Skin of body (tissue), 2 donors: ENCODE measurements around the gene TPCN1. TPM values are rescaled to one million over a fixed set of nuclear protein-coding genes. Genes with fewer than 3 reads are reported as not detected.
"Not testable (repeated sequence)": the region's sequence is repeated elsewhere in the genome, so short reads cannot be mapped to it uniquely, and the experiment has no call there.

Experiments
- DNase-seq: peaks from one replicate; lab custom pipeline; 2025; lab: John Stamatoyannopoulos, UW
- total RNA-seq: library from RNA; depleted of rRNA; stranded (reverse); fragments of >200 nt; gene quantifications from one replicate; pipeline ENCODE4 v1.2.3, GENCODE V29; 2014

The TPCN1 gene
- total RNA-seq, 1 donor from 2014 or later, result 19.0 TPM

DNA sequence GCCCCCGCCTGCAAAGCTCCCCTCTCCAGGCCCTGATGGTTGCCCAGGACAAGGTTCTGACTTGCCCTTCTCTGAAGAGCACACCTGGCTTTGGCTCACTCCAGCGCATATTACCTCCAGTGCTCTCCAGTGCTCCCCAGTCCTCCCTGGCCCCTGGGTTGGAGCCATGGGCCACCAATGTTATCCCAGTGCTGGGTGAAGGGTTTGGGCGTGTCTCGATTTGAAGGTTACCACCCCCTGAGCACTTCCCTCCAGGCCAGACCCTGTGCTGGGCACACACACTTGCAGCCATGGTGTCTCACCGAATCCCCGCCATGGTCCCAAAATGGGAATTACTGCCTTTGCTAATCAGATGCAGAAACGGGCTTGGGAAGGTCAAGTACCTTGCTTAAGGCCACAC lies 24.7 kb upstream of the TPCN1 start:
- DNase-seq, result no peak

DNA sequence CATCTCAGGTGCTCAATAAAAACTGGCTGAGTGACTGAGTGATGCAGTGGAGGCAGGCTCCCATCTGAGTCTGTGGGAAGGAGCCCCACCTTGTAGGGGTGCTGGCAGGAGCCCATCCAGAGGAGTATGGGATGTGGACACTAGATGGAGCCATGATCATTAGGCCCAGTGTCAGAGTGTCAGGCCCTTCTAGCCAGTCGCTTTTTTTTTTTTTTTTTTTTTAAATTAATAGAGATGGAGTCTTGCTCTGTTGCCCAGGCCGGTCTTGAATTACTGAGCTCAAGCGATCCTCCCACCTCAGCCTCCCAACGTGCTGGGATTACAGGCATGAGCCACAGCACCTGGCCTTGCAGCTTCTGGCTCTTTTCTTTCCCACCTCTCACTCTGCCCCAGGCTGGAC lies 24.3 kb upstream of the TPCN1 start:
- peak; percentile 59 for DNase-seq

DNA sequence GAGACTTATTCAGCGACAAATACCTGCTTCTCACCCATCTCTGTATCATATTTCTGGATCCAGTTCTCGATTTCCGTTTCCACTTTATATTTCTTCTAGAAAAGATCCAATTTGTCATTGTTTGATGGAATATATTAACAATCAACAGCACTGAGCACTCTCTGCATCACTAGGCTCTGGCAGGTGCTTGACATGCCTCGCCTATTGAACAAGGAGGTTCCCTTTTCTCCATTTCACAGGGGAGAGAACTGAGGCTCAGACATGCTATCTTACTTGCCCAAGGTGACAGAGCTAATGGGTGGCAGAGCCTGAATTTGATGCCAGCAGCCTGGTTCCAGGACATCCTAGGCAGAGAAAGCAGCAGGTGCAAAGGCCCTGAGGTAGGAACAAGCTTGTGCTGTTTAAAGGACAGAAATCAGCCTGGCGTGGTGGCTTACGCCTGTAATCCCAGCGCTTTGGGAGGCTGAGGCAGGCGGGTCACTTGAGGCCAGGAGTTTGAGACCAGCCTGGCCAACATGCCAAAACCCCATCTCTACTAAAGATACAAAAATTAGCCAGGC lies 23.7 kb upstream of the TPCN1 start:
- no peak for DNase-seq

DNA sequence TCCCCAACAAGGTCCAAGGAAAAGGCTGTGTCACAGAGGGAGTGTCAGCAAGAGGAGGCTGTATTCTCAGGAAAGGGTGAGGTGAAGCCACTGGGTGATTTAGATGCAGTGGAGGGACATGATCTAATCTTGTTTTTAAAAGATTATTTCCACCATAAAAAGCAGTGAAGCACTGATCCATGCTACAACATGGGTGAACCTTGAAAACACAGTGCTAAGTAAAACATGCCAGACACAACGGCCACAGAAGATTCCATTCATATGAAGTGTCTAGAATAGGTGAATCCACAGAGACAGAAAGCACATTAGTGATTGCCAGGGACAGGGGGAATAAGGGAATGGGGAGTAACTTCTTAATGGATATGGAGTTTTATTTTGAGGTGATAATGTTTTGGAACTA lies 23.0 kb upstream of the TPCN1 start:
- no peak for DNase-seq

DNA sequence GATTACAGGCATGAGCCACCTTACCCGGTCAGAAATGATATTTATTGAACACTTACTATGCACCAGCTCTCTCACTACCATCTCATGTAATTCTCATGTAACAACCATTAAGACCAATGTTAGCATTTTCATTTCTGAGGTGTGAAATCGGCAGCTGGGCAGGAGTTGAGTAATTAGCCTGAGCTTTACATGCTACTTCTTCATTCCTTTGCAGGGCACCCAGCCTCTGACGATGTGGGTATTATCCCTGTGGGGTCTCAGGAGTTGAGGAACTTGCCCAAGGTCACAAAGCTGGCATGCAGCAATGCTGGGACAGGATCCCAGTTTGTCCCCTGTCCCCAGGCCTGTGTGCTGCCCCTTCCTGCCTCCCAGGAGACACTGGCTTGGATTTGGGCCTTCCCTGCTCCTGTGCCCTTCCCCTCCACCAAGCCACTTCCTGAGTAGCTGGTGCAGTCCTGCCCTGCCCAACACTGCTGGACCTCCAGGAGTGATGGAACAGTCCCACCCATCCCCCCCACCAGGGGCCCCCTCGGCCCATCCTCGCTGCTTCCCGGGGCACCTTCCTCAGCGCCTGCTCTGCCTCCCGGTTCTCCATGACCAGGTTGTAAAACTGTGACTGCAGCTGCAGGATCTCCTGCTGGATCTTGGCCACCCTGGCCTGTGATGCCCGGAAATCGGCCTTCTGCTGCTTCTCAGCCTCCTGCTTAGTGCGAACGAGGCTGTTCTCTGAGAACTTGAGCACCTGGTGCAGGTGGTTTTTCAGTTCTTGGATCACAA lies 21.1 kb upstream of the TPCN1 start:
- no peak for DNase-seq

DNA sequence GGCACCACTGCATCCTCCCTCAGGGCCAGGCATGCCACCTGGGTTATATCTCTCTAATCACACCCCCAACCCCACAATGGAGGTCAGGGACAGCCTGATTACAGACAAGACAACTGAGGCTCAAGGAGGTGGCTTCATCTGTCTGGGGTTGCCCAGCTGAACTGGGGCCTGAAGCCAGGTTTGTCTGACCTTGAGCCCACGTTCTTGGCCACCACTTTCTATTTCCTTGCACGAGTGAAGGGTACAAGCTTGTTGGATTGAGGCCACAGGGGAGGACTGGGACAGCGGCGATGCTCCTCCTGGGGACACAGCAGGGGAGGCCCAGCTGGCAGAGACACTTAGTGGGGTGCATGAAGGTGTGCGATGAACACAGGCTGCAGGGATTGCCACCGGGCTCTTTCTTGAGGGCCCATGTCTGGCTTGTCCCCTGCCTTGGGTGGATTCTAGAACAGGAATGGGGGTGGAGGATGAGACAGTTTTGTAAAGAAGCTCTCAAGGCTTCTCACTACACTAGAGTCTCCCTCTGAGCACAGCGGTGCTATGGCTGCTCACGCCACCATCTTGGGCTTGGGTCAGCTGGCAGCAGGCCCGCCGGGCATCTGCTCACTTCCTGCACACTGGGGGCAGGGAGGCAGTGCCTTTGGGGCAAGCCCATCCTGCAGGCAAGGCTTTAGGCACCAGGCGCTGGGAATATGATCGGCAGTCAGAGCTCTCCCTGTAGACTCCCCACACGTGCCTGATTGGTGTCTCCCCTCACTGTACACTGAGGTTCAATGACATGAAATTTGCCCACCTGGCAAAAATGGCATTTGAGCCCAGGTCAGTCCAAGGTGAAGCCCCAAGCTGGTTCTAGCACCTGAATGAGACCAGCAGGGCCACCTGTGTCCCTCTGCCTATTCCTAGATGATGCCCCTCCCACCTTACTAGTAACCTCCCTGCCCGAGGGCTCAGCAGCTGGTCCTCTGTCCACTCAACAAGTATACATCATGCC lies 19.8 kb upstream of the TPCN1 start:
- DNase-seq, result no peak

DNA sequence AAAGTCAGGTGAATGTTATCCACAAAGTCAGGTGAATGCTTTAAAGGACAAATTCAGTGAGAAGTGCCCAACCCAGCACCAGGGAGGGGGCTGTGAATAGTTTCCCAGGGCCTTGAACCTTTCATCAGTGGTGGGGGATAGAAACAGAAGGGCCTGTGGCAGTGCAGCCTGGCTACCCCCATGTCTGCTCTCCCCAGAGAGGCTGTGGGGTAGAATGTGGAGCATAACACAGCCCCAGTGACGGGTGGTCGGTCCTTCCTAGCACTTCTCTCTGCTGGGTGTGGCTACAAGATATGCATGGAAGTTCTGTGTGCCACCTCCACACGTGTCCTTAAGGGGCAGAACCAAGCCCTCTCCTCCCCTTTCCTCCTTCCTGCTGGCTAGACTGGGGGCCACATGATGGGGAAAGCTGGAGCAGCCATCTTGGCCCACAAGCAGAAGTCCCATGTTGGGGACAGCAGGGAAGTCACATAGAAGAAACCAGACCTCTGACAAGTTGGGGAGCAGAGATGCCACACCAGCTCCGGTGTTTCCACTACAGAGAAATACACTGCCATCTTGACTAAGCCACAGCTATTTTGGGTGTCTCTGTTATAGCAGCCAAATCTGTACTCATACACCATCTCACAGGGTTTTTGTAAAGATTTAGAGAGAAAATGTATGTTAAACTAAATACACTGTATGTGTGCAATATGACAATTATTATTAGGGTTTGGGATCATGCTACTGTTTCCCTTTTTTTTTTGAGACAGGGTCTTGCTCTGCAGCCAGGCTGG lies 18.8 kb upstream of the TPCN1 start:
- no peak for DNase-seq

DNA sequence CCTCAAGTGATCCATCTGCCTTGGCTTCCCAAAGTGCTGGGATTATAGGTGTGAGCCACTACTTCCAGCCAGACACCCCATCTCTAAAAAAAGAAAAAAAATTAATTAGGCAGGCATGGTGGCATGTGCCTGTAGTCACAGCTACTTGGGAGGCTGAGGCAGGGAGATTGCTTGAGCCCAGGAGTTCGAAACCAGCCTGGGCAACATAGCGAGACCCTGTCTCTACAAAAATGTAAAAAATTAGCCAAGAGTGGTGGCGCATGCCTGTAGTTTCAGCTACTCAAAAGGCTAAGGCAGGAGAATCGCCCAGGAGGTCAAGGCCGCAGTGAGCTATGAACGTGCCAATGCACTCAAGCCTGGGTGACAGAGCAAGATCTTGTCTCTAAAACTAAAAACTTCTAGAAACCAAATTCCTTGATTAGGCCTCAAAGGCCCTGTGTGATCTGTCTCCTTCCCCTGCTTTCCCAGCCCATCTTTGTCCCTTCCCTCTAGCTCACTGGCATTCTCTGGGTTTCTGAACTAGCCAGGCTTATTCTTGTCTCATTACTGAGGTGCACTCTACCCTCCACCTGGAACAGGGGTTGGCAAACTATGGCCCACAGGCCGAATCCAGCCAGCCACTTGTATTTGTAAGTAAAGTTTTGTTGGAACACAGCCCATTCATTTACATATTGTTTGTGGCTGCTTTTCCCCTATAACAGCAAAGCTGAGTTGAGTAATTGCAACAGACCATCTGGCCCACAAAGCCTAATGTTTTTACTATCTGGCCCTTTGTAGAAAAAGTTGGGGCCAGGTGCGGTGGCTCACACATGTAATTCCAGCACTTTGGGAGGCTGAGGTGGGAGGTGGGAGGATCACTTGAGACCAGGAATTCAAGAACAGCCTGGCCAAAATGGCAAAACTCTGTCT lies 17.2 kb upstream of the TPCN1 start:
- no peak for DNase-seq

DNA sequence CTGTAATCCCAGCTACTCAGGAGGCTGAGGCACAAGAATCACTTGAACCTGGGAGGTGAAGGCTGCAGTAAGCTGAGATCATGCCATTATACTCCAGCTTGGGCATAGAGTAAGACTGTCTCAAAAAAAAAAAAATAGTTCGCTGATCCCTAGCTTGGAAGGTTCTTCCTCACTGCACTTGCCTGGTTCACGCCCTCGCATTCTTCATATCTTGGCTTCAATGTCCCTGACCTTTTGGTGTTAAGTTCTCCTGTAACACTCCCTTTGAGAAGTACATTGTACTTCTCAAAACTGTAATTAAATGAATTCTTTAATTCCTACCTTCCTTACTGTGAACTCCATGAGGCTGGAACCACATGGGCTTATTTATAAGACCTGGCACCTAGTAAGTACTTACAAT lies 16.5 kb upstream of the TPCN1 start:
- no peak for DNase-seq

DNA sequence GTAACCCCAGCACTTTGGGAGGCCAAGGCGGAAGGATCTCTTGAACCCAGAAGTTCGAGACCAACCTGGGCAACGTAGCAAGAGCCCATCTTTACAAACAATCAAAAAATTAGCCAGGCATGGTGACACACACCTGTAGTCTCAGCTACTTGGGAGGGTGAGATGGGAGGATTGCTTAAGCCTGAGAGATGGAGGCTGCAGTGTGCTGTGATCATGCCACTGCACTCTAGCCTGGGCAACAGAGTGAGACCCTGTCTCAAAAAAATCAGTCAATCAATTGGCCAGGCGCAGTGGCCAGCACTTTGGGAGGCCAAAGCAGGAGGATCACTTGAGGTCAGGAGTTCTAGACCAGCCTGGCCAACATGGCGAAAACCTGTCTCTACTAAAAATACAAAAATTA lies 14.5 kb upstream of the TPCN1 start:
- DNase-seq, result not testable (repeated sequence)

DNA sequence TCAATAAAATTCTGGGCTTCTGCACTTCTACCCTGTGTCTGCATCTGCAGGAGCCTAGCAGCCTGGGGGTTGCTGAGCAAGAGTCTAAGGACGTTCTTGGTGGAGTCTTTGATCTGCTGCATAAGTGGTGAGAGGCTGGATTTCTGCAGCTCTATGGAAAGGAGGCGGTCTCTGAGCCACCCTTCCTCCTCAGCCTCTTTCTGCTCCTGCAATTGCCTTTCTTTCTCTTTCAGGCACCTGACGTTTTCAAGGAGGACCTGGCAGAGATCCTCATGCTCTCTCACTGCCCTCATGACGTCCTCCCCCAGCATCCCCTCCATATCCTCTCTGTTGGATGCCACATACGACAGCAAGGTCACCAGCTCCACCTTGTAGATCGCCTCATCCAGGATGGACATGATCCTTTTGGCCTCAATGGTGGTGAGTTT lies 13.6 kb upstream of the TPCN1 start:
- DNase-seq, result no peak

DNA sequence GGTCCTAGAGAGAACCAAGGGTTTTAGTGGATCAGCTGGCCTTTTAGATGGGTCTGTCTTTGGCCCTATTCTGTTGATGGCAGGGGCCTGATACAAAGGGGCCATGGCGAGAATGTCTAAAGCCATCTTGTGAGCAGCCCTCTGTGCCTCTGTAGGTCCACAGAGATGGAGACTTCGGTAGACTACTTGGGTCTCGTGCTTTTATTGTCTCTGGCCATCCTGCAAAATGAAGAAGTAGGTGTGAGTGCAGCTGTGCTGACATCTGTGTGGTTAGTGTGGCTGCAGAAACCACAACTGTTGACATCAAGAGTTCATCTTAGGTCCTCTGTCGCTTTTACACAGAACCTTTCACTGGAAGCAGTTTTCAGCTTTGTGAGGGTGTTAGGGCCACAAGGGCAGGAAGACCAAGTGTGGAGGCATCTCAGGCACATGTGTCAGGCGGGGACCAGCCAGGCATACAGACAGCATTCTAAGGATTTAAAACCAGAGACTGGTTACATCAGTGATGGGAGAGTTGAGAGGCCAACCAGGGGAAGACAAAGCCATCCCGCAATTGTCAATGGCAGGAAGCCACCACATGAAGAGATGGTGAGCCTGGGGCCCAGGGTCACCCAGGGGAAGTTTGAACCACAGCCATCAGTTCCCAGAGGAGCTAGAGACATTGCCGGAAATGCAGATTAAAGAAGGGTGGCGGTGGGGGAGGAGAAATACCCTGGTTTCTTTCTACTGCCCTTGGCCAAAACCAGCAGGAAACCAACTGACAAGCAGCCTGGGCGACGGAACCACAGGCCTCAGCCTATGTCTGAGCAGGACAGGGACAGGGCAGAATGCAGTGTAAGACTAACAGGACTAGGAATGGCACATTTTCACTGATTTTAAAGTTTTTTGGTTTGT lies 13.0 kb upstream of the TPCN1 start:
- DNase-seq, result no peak

DNA sequence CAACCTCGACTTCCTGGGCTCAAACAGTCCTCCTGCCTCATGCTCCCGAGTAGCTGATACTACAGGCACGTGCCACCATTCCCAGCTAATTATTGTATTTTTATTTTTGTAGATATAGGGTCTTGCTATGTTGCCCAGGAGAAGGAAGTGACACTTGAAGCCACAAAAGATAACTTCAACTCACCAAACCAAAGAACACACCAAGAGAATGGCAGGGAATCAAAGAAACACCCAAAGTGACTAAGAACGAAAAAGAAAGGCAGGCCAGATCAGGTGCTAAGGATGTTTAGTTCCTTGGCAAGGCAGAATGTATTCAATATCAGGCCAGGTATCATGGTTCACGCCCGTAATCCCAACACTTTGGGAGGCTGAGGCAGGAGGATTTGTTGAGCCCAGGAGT lies 10.1 kb upstream of the TPCN1 start:
- DNase-seq, result no peak

DNA sequence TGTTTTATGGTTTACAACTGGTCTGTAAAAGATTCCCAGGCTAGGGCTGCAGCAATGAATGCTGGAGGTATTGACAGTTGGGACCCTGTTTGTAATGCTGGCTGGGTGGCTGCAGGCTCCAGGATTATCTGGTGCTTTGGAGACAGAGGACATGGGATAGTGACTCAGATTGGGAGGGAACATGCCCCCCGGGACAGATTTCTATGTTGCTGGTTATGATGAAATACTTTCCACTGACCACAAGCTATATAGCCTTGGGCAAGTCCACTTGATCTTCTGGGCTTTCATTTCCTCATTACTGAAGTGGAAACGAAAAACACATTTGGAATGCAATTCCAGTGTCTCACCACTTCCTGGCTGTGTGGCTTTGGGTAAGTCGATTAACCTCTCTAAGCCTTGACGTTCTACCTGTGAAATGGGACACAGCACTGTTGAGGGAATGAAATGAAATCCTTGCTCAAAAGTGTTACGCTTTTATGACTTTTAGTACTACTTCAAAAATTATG lies 6.3 kb upstream of the TPCN1 start:
- DNase-seq, result peak; percentile 44

DNA sequence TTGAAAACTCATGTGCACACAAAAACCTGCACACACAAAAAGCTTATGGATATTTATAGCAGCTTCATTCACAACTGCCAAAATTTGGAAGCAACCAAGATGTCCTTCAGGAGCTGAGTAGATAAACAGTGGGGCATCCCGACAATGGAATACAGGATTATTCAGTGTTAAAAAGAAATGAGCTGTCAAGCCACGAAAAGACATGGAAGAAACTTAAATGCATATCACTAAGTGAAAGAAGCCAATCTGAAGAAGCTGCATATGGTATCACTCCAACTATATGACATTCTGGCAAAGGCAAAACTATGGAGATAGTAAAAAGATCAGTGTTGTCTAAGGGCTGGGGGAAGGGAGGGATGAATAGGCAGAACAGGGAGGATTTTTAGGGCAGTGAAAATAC lies 5.2 kb upstream of the TPCN1 start:
- no peak for DNase-seq

DNA sequence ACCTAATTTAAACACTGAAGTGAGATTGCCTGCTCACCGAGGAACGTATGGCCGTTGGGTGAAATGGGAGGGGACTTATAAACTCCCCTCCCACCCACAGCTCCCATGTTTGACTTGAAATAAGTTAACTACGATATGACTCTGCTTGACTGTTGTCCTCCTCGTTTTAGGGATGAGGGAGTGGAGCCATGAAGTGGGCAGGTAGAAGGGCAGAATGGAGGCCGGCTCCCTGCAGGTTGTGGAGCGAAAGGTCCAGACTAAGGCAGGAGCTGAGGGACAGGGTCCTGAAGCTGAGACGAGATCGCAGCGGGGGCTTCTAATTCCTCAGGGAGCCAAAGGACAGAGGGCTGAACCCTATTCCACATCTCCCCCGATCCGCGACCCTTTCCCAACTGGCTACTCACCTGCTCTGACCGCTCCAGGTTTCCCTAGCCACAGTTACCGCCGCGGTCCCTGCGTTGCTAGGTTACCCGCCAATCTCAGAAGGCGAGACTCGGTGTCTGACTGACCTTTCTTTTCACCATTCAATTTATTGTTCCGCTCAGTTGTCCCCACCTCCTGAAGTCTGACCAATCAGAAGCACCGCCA lies 577 bp upstream of the TPCN1 start:
- DNase-seq, result no peak

DNA sequence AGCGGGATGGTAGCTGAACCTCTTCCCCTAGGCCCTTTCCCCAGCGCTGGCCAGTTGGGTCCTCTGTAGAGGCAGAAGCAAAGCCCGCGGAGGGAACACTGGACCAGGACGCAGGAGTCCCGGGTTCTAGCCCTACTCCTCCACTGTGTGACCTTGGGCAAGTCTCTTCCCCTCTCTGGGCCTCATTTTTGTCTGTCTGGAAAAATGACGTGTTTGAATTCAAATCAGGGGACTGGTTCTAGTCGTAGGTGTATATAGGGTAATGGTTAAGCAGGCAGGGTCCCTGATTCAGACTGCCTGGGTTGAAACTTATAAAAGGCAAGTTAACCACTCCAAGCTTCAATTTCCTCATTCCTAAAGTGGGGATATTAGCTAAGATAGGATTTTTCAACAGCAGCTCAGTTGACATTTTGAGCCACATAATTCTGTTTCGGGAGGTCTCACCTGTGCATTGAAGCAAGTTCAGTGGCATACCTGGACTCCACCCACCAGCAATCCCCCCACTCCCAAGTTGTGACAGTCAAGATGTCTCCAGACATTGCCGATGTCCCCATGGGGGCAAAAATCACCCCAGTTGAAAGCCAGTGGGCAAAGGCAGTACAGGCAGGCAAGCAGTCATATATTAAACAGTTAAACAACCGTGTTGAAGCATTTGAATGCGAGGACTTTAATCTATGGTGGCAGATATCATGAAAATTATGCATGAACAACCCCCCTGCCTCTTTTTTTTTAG lies 899 bp downstream of the TPCN1 start:
- no peak for DNase-seq
